GM03348 (cell line): ENCODE results near the gene FAF1.

ENCODE experiments used
- DNase-seq: peaks from one replicate; pipeline ENCODE4 v3.0.0; 2012; ENCODE audit warnings: low spot score

The FAF1 gene

DNA sequence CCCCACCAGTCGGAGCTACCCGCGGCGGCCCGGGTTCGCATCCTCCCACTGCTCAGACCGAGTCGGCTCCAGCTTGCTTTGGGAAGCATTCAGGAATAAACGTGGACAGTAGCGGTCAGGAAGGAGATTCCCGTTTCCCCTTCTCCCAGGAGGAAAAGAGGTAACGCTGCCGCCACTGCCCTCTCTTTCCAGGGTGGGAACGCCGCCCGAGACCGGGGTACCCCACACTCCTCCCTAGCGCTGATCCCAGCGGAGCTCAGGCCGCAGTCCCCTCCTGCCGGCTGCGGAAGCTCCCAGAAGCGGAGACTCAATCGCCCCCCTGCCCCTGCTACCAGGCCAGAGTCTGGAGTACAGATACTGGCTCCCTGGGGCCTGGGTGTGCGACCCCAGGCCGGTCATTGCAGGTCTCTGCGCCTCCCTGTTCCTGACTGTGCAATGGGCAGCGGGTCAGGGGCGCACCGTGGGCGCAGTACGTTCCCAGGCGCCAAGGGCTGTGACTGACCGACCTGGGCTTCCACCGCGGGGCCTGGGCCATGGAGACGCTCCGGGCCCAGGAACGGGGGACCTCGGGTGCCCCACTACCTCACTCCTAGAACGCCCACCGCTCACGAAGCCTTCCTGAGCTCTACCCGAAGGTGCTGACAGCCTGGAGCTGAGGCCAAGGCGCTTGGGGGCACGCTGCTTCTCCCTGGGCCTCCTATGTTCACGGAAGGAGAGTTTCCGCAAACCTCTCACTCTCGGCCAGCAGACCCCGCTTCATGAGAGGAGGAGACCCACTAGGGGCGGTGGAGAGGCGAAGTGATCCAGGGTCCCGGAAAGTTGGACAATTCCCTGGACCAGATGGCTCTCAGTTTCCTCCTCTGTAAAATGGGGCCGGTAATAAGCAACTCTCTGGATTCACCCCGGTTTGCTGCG lies 544.6 kb downstream of the FAF1 start:
- no peak for DNase-seq

- DNase-seq: no peak
Measured at GRCh38 chr1:50414853-50415234, 545.2 kb downstream of the FAF1 start.

GRCh38 chr1:50412813-50413476 lies 547.1 kb downstream of the FAF1 start:
- no peak for DNase-seq

DNA sequence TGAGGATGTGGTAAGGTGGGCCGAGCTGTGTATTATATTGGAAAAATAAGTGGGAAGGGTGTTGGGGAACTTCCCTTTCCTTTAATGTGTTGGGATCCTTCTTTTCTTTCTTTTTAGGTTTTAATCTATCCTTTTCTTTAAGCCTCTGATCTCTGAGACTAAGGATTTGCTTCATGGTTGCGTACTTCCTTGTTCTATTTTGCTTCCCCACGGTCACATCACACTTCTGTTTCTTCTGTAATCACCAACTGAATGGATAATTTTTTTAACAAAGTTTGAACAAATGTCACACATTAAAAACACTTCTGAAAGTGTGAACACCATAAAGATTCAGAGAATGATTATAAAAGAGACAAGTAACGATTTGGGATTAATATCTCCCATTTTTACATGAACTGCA lies 554.3 kb downstream of the FAF1 start:
- no peak for DNase-seq

DNA sequence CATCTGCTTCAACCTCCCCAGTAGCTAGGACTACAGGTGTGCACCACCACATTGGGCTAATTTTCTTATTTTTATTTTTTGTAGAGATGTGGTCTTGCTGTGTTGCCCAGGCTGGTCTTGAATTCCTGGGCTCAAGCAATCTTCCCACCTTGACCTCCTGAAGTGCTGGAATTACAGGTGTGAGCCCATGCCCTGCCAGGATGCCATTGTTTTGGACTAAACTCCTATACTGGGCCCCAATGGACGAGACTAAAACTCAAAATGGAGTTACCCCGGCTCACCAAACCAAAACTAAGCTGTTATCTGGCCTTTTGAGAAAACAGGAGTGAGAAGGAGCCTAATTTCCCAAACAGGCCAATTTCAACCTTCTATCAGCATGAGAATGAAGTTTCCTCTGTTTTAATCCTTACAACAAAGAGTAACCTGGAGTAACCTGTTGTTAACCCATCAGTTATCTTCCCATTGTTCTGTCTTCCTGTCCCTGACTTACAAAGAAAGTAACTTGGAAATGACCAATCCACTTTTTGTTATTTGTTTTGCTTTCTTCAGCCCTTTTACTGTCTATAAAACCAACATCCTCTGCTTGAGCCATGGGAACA lies 566.4 kb downstream of the FAF1 start:
- no peak for DNase-seq
